Keratinocyte (primary cell): Measurements from ENCODE around the gene MOV10L1. TPM values are rescaled to one million over a fixed set of nuclear protein-coding genes. Genes with fewer than 3 reads are reported as not detected.

ENCODE experiments used
- DNase-seq: peaks from one replicate; pipeline ENCODE4 v3.0.0-alpha.2; 2011; ENCODE audit warnings: low read depth, missing footprints, low spot score
- FAIRE-seq: peaks from 2 replicates; lab custom pipeline; 2011; peaks lifted over from hg19 to GRCh38; lab: Jason Lieb, UNC
- H2AFZ ChIP-seq: 2 replicates; pipeline ENCODE4 v1.6.0; 2012; ENCODE audit warnings: low read length, control low read depth, inconsistent platforms; ENCODE audit not compliant: control insufficient read depth
- H3K27ac ChIP-seq: 2 replicates; pipeline ENCODE4 v1.5.1; 2011; ENCODE audit warnings: low read length; ENCODE audit not compliant: control insufficient read depth, insufficient read depth
- H3K27me3 ChIP-seq: 3 replicates; pipeline ENCODE4 v1.6.0; 2011; ENCODE audit warnings: low read length; ENCODE audit not compliant: control insufficient read depth, insufficient read depth; ENCODE audit errors: extremely low read depth
- H3K36me3 ChIP-seq, 2 experiments: 2 replicates in 1 of 2; 3 replicates in 1 of 2; pipeline ENCODE4 v1.5.1; 2011; ENCODE audit warnings: low read length in 2 of 2, mild to moderate bottlenecking in 1 of 2; ENCODE audit not compliant: control insufficient read depth in 2 of 2, insufficient read depth in 2 of 2; ENCODE audit errors: extremely low read depth in 1 of 2
- H3K4me1 ChIP-seq: 3 replicates; pipeline ENCODE4 v1.5.1; 2011; ENCODE audit warnings: low read length; ENCODE audit not compliant: control insufficient read depth, insufficient read depth; ENCODE audit errors: extremely low read depth
- H3K4me2 ChIP-seq: 3 replicates; pipeline ENCODE4 v1.6.0; 2011; ENCODE audit warnings: low read depth, low read length; ENCODE audit not compliant: control insufficient read depth, insufficient read depth; ENCODE audit errors: extremely low read depth
- H3K4me3 ChIP-seq, 3 experiments: fragments of 200-600 bp in 1 of 3; sonication (generic) in 1 of 3; 2 replicates in 2 of 3; 3 replicates in 1 of 3; pipeline ENCODE4 v1.5.1; 2011 to 2016; ENCODE audit warnings: low read length in 3 of 3, mild to moderate bottlenecking in 3 of 3, control low read depth in 2 of 3, inconsistent platforms in 1 of 3, low read depth in 1 of 3, mixed read lengths in 1 of 3, mixed run types in 1 of 3, moderate library complexity in 1 of 3; ENCODE audit not compliant: control insufficient read depth in 2 of 3, insufficient read depth in 2 of 3; ENCODE audit errors: extremely low read depth in 1 of 3
- H3K79me2 ChIP-seq: 2 replicates; pipeline ENCODE4 v1.6.0; 2012; ENCODE audit warnings: low read length; ENCODE audit not compliant: control insufficient read depth, insufficient read depth
- H3K9ac ChIP-seq: 3 replicates; pipeline ENCODE4 v1.6.0; 2011; ENCODE audit warnings: low read length; ENCODE audit not compliant: control insufficient read depth, insufficient read depth; ENCODE audit errors: extremely low read depth
- H3K9me1 ChIP-seq: 3 replicates; pipeline ENCODE4 v1.6.0; 2011; ENCODE audit warnings: low read length; ENCODE audit not compliant: control insufficient read depth, insufficient read depth; ENCODE audit errors: extremely low read depth
- H3K9me3 ChIP-seq: 2 replicates; pipeline ENCODE4 v1.5.1; 2012; ENCODE audit warnings: low read depth, low read length; ENCODE audit not compliant: control insufficient read depth
- H4K20me1 ChIP-seq: 3 replicates; pipeline ENCODE4 v1.6.0; 2011; ENCODE audit warnings: low read length; ENCODE audit not compliant: control insufficient read depth, insufficient read depth; ENCODE audit errors: extremely low read depth
- CTCF ChIP-seq, 3 experiments: IDR thresholded peaks in 1 of 3; conservative IDR thresholded peaks in 1 of 3; optimal IDR thresholded peaks in 1 of 3; 2 replicates in 2 of 3; 3 replicates in 1 of 3; pipeline versions ENCODE3 to v1.5.1; 2011; ENCODE audit warnings: low read length in 3 of 3, mild to moderate bottlenecking in 3 of 3, moderate library complexity in 2 of 3, control low read depth in 1 of 3, inconsistent platforms in 1 of 3; ENCODE audit not compliant: insufficient read depth in 2 of 3; ENCODE audit errors: extremely low read depth in 1 of 3
- EZH2 ChIP-seq: IDR thresholded peaks from one replicate; pipeline ENCODE4 v1.6.1; 2012; ENCODE audit warnings: inconsistent platforms, mild to moderate bottlenecking, low read length, moderate library complexity
- dilution Hi-C: fragments of 300-500 bp; cut with MboI; formaldehyde crosslinking; loops from one replicate; pipeline ENCODE4 v1.7.0; 2020; ENCODE audit warnings: low sequenced_read_pairs; ENCODE audit not compliant: extremely low pct_ligation_motif_present
- polyA plus RNA-seq, 5 experiments: library from polyadenylated mRNA; depleted of rRNA in 3 of 5; stranded (reverse) in 3 of 5; stranded (forward) in 1 of 5; unstranded in 1 of 5; fragments of >200 nt; gene quantifications; 1 replicate in 1 of 5; 2 replicates in 3 of 5; 3 replicates in 1 of 5; pipeline versions ENCODE4 v1.2.1 to v1.2.3, GENCODE V29; 2011 to 2012; ENCODE audit warnings: missing spikeins in 2 of 5, low read depth in 1 of 5, low replicate concordance in 1 of 5

MOV10L1 gene
- polyA plus RNA-seq, 1 donor (not counting 4 experiments of a cell fraction or from before 2014, with no cell fraction given), result not detected

GRCh38 chr22:50061824-50062355, 27.9 kb upstream of the MOV10L1 start:
- FAIRE-seq (no peak), DNase-seq (no peak)
- no peaks in the 10 kb centered on the region for H3K9me1 ChIP-seq
- no peaks in the 10 kb centered on the region for H3K4me1 ChIP-seq
- no peak overlapping the region for H3K9ac ChIP-seq
- no peak for TF ChIP-seq CTCF (optimal IDR thresholded peaks at IDR 0.05 in 1 of 3, IDR thresholded peaks at IDR 0.05 in 1 of 3, conservative IDR thresholded peaks at IDR 0.05 in 1 of 3; ENCODE audit: extremely low read depth in 1 of 3, insufficient read depth in 2 of 3, low read length in 3 of 3)
- TF ChIP-seq EZH2, result no peak
- H3K4me2 ChIP-seq, result no peak overlapping the region
- H2AFZ ChIP-seq, result no peak overlapping the region
- H3K9me3 ChIP-seq, result no peaks in the 10 kb centered on the region
- no peak overlapping the region for H3K4me3 ChIP-seq
- H3K36me3 ChIP-seq, result no peaks in the 10 kb centered on the region
- H3K79me2 ChIP-seq, result no peaks in the 10 kb centered on the region
- H3K27me3 ChIP-seq, result peaks cover 26% of the 10 kb centered on the region
- dilution Hi-C loops, result no loop called here
- no peak overlapping the region for H3K27ac ChIP-seq
- H4K20me1 ChIP-seq, result no peaks in the 10 kb centered on the region

- H3K4me1 ChIP-seq, result no peaks in the 10 kb centered on the region
- H3K9me3 ChIP-seq, result no peaks in the 10 kb centered on the region
- H2AFZ ChIP-seq, result no peak overlapping the region
- no peaks in the 10 kb centered on the region for H3K36me3 ChIP-seq
- H3K4me2 ChIP-seq, result no peak overlapping the region
- no peaks in the 10 kb centered on the region for H3K9me1 ChIP-seq
- no peak overlapping the region for H3K27ac ChIP-seq
- no peak overlapping the region for H3K9ac ChIP-seq
- TF ChIP-seq CTCF (optimal IDR thresholded peaks at IDR 0.05 in 1 of 3, IDR thresholded peaks at IDR 0.05 in 1 of 3, conservative IDR thresholded peaks at IDR 0.05 in 1 of 3; ENCODE audit: extremely low read depth in 1 of 3, insufficient read depth in 2 of 3, low read length in 3 of 3) (no peak), EZH2 (no peak)
- no peaks in the 10 kb centered on the region for H3K79me2 ChIP-seq
- FAIRE-seq, result no peak
- DNase-seq, result no peak
- no peaks in the 10 kb centered on the region for H4K20me1 ChIP-seq
- H3K27me3 ChIP-seq, result peaks cover 24% of the 10 kb centered on the region
- no peak overlapping the region for H3K4me3 ChIP-seq
- dilution Hi-C loops, result no loop called here
Observed at GRCh38 chr22:50062509-50063135, 27.2 kb upstream of the MOV10L1 start.
